22Rv1 (cell line): ENCODE results near the gene REPS2.

ENCODE experiments used
- H3K27ac ChIP-seq: fragments of 450-650 bp; 2 replicates; pipeline ENCODE4 v1.5.1; 2017
- CTCF ChIP-seq: fragments of 450-650 bp; IDR thresholded peaks from 2 replicates; pipeline ENCODE4 v1.5.1; 2017; ENCODE audit warnings: mild to moderate bottlenecking
- ZFX ChIP-seq: fragments of 450-650 bp; IDR thresholded peaks from 2 replicates; pipeline ENCODE4 v1.6.1; 2017; ENCODE audit warnings: antibody characterized with exemption, borderline replicate concordance

The REPS2 gene

GRCh38 chrX:17020851-17021821 is 74.7 kb downstream of the REPS2 start:
- TF ChIP-seq CTCF = no peak
- TF ChIP-seq ZFX = no peak
- no peak overlapping the region for H3K27ac ChIP-seq

- H3K27ac ChIP-seq = no peak overlapping the region
- TF ChIP-seq ZFX = no peak
- TF ChIP-seq CTCF = no peak
These were observed 75.6 kb downstream of the REPS2 start for GRCh38 chrX:17021851-17022604.

- H3K27ac ChIP-seq = no peak overlapping the region
- TF ChIP-seq ZFX (no peak), CTCF (no peak)
These were observed 77.2 kb downstream of the REPS2 start for GRCh38 chrX:17023661-17024060.

DNA sequence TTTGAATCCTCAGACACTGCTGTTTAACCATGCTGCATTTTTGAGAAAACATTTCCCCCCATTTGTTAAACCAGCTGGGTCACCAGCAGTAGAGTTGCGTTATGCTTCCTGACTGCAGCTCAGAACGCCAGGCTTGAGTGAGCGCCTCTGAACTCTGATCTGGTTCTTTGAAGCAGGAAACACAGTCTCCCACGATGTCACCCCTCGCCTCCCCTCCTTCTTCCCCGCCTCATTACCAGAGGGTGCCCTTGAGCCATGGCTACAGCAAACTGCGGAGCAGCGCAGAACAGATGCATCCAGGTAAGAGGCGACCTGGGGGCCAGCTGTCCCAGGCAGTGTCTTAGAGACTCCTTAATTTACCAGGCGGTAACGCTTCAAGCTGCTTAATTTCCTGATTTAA is 78.4 kb downstream of the REPS2 start:
- TF ChIP-seq CTCF = no peak
- TF ChIP-seq ZFX = no peak
- no peak overlapping the region for H3K27ac ChIP-seq

DNA sequence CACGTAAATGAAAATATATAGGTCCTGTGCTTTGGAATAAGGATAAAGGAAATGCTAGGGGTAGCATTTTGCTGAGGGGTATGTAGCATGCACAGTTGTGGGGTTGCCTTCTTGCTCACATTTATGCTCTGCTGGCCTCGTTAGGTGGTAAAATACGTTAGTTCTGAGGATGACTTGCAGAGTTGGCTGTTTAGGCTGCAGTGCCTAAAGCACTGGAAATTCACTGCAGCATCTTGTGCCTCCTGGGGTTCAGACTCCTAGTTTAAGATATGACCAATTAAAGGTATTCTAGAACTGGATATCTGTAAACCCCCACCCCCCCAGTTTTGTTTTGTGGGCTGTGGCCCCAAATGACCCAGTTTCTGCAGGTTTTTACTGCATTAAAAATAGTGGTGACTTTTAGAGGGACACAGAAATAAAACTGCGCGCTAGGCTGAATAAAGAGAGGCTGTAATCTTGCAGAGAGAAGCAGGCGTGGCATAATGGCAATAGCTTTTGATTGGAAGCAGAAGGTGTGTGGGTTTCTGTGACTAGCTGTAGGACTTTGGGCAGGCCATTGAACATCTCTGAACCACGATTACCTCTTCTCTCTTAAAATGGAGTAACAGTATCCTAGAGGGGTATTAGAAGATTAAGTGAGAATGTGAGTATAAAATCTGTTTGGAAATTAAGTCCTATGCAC is 79.3 kb downstream of the REPS2 start:
- no peak overlapping the region for H3K27ac ChIP-seq
- TF ChIP-seq CTCF (no peak), ZFX (no peak)

GRCh38 chrX:17027931-17028330 is 81.5 kb downstream of the REPS2 start:
- TF ChIP-seq ZFX = no peak
- TF ChIP-seq CTCF = no peak
- H3K27ac ChIP-seq = no peak overlapping the region
